ENCODE data around the gene CLPSL2.

- TF ChIP-seq YY1 (IDR thresholded peaks at IDR 0.05; ENCODE audit: insufficient read depth, insufficient read length), result no peak
- TF ChIP-seq ZNF274 (IDR thresholded peaks at IDR 0.05; ENCODE audit: low read depth, low read length), result no peak
These were observed at the start of gene CLPSL2 for GRCh38 chr6:35776364-35777215.

Data from NT2/D1 (cell line).